HG03025 (cell line): Measurements from ENCODE around the gene RPL39.
"Not testable (repeated sequence)": the region's sequence is repeated elsewhere in the genome, so short reads cannot be mapped to it uniquely, and the experiment has no call there.

Source experiments
- ATAC-seq: cut with Tn5 transposase; IDR thresholded peaks from one replicate; pipeline ENCODE4 v1.9.1; 2021; ENCODE audit warnings: mild to moderate bottlenecking, moderate library complexity; ENCODE audit not compliant: unreplicated experiment, low FRiP score

The RPL39 gene

DNA sequence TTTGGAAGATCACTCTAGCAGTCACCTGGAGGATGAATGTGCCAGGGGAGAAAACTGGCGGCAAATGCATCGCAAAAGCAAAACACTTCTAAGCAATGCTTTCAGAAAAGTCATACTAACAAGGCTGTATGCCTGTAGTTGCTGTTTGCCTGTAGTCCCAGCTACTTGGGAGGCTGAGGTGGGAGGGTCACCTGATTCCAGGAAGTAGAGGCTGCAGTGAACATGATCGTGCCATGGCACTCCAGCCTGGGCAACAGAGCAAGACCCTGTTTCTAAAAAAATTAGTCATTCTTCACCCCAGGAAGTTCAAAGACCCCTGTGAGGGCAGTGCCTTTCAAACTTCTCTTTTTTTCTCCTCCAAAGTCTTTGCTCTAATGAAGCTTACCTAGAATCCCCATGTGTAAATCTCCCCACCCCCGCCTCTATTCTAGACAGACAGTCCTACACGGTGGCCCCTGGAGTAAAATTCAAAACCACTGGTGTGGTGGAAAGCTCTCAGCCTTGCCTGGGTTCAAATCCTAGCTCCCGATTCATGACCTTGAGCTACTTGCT is 27.5 kb downstream of the RPL39 start:
- ATAC-seq = no peak

DNA sequence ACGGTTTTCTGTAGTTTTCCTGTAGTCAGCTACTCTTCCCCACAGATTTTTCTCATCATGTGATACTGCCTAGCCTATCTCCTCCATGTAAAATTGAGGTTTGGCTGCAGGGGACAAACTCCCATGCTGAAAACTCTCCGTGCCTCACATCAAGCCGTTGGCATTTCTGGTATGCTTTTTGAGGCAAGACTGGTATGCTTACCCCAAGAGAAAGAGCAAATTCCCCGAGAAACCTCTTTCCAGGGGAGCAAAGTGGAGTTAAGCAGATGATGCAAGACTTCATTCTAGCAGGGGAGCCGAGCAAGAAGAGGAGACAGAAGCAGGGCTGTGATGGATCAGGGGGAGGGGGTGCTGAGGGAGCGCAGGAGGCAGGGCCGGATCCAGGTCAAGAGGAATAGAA is 28.2 kb downstream of the RPL39 start:
- ATAC-seq = no peak

DNA sequence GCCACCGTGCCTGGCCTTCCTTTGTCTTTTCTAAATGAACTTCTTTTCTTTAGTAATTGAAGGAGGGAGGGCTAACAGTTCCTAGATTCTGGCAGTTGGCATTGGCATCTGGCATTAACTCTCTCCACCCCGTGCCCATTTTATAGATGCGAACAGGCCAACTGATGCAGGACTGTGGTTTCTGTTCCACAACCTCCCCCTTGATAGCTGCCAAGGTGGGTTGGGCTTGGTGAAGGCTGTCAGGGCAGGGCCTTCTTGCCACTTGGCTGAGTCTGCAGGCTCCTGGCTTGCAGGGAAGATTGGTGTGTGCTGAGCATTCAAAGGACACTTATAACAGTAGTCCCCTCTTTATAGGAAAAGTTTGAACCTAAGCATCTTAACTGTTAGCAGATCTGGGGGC is 28.7 kb downstream of the RPL39 start:
- ATAC-seq = no peak

DNA sequence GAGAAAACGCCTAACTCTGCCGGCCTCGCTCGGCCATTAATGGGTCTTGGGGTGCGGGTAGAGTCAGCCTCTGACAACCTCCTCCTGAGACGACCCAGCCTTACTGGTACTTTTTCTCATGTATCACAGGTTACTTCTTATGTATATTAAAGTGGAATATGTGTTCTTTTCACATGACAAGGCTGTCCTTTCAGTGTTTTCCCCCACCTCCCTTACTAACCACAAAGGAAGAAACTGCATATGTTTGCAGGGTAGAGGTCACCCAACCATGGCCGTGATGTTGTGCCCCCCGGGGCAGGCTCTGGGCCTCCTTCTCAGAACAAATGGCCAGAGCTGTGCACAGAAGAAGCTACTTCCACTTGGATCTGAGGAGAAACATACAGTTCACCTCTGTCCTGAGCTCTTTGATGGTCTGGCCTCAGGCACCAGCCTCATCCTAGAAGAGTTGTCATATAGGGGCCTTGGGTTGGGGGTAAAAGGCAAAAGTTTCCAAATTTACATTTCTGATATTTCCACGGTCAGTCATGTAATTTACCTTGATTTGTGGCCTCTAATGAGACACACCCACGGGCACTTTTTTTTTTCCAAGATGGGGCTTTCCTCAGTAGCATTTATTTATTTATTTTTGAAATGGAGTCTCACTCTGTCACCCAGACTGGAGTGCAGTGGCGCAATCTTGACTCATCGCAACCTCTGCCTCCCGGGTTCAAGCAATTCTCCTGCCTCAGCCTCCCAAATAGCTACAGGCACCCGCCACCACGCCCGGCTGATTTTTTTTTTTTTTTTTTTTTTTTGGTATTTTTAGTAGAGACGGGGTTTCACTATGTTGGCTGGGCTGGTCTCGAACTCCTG is 31.2 kb downstream of the RPL39 start:
- ATAC-seq = no peak

DNA sequence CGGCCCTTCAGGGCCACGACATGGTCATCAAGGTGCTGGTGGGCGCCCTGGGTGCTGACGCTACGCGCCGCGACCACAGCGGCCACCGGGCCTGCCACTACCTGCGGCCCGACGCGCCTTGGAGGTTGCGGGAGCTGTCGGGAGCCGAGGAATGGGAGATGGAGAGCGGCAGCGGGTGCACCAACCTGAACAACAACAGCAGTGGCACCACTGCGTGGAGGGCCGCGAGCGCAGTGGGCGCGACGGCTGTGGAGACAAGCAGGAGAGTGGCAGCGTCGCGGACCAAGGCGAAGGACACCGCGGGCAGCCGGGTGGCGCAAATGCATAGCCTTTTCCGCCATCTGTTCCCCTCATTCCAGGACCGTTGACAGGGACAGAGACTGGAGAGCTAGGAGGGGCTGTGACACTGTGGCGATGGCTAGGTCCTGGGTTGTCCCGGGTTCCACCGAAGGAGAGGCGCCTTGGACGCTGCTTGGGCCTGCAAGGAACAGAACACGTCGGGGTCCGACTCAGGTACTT is 32.1 kb downstream of the RPL39 start:
- ATAC-seq = no peak

DNA sequence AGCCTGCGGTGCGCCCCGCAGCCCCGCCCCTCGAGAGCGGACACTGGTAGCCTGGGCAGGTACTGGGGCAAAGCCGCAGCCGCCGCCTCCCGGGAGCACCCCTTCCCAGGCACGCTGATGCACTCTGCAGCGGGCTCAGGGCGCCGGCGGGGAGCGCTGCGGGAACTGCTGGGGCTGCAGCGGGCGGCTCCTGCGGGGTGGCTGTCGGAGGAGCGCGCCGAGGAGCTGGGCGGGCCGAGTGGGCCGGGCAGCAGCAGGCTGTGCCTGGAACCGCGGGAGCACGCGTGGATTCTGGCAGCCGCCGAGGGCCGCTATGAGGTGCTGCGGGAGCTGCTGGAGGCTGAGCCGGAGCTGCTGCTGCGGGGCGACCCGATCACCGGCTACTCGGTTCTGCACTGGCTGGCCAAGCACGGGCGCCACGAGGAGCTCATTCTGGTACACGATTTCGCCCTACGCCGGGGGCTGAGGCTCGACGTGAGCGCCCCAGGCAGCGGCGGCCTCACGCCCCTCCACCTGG is 32.6 kb downstream of the RPL39 start:
- no peak for ATAC-seq

DNA sequence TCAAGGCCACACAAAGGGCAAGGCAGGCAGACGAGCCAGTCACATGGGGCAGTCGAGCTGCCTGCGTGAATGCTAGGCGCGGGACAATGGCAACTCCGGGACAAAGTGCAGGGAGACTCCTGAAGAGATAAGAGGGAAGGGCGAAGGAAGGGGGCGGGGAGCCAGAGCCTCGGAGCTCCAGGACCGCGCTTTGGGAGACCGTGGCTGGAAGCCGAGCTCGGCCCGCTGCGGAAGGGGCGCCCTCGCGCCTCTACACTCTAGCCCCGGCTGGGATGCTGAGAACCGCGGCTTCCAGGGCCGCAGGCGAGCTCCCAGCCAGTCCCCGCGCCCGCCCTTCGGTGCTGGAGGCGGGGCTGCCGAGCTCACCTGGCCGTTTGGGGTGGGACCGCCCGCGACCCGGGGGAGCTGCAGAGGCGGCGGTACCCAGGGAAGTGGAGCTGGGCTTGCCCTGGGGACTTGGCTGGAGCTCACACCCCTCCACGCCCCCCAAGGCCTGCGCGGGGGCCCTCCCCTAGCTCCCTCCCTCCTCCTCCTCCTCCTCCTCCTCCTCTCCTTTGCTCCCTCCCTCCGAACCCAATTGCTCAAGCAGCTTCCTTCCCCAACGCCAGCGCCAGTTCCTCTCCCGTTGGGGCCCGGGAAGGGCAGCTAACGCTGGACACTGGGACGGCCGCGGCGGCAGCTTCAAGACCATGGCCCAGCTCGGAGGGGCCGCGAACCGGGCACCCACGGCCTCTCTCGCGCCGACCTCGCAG is 33.3 kb downstream of the RPL39 start, which contains the start of gene SOWAHD:
Gene SOWAHD, plus strand, starts transcription at position 610 of the 752 bp plus-strand sequence. Its CDS starts 80 bp downstream, at position 690.
- no peak for ATAC-seq

DNA sequence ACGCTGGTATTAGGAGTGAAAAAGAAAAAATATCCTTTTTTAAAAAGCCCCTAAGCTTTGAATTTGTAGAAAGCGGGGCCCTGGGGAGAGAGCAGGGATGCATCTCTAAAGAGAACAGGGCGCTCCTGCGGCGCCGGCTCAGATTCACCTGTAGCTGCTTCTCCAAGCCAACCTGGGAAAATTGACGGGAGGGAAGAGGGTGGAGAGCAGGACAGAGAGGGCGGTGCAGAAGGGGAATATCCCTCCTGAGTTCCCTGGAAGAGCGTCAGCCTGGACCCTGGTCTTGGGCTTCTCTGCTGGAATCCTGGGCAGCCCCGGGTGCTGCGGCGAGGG is 33.8 kb downstream of the RPL39 start:
- no peak for ATAC-seq

DNA sequence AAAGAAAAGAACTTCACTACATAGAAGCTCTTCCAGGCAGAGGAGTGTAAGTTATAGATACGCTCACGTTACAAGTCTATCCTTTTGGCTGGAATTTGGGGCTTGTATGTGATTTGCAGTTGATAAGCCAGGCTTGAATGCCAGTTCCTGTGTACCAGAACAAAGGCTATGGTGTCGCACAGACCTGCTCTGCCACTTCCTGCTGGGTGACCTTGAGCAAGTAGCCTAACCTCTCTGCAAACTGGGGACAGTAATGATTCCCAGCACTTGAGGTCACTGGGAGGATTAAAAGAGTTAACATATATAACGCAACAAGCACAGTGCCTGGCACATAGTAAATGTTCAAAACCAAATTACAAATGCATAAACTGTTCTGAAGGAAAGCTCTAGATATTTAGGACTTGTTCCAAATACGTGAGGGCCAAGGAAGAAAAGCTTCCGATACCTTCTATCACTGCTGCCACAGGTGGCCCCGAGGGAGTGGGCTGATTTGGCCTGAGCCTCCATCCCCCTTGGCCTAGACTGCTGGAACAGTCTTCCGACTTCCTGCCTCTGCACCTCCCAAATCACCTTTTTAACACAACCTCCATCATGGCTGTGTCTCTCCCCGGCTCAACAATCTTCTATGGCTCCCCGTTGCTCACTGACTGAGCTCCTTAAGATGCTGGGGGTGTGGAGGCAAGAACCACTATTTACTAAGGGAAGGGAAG is 34.3 kb downstream of the RPL39 start:
- ATAC-seq = no peak

DNA sequence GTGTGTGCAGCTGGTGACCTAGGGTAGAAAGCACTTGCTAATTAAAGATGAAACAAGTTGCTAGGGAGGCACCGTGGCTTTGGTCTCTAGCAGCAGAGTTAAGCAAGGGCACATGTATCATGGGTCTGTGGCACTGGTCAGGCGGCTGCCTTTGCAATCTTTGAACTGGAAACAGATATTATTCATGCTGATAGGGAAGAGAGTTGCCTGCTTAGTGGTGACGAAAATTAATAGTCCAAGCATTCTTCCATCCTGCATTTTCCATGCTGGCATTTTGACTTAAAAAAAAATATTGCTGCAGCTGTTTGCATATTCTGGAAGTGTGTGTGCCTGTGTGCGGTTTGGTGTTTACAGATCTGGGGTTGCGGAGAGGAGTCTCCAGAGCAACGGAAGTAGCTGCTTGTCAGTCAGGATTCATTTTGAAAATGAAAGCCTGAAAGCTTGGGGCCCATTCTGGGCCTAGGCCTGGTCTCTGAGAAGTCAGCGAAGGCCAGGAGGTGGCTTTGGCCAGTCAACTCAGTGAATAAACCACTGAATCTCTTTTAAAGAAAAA is 35.4 kb downstream of the RPL39 start:
- peak; percentile 71 for ATAC-seq

DNA sequence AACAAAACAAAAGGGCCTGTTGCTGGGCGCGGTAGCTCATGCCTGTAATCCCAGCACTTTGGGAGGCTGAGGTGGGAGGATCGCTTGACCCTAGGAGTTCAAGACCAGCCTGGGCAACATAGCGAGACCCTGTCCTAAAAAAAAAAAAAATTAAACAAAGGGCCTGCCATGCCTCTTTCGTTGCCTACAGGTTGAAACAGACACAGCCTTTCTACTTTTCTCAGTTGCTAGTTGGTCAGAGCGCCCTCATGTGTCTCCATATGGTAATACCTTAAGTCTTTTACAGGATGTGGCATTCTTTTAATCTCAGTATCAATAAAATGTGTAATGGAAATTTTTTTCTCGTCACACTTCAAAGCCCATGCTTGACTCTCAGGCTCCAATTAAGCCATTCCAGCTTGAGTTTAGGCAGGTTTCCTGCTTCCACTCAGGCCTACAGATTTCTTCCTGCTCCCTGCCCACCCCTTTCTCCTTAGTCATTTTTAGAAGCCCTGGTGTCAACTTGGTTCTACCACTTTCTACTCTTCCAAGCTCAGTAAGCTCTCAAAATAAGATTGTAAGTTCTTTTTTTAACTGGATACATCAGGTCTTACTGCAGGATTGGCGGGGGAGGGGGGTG is 37.7 kb downstream of the RPL39 start:
- ATAC-seq = no peak

DNA sequence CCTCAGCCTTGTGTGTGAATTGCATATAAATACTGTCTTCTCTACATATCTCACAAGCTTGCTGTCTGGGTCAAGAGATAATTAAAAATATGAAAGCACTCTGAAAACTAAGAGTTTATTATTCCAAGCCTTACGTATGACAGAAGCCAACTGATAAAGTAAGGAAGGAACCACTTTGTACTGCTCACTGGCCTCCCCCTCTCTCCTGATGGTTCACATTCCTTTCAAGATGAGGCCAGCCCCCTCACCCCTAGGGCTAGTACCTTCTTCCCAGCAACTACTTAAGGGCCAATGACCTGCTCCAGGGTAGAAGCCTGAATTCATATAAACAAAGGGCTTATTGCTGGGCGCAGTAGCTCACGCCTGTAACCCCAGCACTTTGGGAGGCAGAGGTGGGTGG is 38.4 kb downstream of the RPL39 start:
- ATAC-seq = no peak

DNA sequence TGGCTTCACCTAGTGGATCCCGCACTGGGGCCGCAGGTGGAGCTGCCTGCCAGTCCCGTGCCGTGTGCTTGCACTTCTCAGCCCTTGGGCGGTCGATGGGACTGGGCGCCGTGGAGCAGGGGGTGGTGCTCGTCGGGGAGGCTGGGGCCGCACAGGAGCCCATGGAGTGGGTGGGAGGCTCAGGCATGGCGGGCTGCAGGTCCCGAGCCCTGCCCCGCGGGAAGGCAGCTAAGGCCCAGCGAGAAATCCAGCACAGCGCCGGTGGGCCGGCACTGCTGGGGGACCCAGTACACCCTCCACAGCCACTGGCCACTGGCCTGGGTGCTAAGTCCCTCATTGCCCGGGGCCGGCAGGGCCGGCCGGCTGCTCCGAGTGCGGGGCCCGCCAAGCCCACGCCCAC is 40.7 kb downstream of the RPL39 start:
- ATAC-seq = not testable (repeated sequence)

DNA sequence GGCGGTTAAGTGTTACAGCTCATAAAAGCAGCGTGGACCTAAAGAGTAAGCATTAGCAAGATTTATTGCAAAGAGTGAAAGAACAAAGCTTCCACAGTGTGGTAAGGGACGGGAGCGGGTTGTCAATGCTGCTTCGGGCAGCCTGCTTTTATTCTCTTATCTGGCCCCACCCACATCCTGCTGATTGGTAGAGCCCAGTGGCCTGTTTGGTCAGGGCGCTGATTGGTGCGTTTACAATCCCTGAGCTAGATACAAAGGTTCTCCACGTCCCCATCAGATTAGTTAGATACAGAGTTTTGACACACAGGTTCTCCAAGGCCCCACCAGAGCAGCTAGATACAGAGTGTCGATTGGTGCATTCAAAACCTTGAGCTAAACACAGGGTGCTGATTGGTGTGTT is 41.3 kb downstream of the RPL39 start:
- ATAC-seq = not testable (repeated sequence)

DNA sequence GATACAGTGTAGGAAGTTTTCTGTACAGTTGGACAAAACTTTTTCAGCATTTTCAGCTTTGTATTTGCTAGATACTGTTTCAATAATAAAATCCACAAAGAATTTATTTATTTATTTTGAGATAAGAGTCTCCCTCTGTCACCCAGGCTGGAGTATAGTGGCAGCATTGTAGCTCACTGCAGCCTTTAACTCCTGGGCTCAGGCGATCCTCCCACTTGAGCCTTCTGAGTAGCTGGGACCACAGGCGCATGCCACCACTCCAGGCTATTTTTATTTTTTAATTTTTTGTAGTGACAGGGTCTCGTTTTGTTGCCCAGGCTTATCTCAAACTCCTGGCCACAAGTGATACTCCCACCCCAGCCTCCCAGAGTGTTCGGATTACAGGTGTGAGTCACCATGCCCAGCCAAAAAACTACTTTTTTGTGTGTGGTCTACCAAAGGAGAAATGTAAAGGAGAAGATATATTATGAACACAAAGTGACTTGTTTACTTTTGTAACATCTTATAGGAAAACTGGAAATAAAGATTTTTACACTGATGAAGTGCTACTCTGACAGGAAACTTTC is 46.1 kb downstream of the RPL39 start:
- ATAC-seq = no peak

DNA sequence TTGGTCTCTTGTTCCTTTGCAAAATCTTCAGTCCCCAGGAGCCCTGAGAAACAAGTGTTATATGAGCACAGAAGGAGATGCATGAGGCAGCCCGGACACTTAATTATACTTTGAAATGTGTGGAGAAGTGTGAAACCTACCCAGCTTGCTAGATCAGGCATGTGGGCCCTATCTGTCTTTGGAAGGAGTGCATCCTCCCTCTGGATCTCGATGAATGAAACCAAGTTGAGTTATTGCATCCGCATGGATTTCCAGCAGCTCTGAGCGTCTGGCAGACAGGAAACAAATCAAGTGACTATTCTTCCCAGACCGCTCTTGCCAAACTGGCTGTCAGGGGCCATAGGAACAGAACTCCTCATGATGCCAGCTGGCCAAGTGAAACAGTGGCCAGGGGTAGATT is 52.7 kb downstream of the RPL39 start:
- ATAC-seq = no peak
